Osteocyte (in vitro differentiated cells): ENCODE measurements around the gene PTPRD. TPM values are rescaled to one million over a fixed set of nuclear protein-coding genes. Genes with fewer than 3 reads are reported as not detected.
A peak's percentile ranks its signal among the peaks of the same experiment; 100 is the strongest.

ENCODE experiments used
- DNase-seq: peaks from one replicate; pipeline ENCODE4 v3.0.0; 2021; ENCODE audit warnings: mixed read lengths; ENCODE audit not compliant: unreplicated experiment; ENCODE audit errors: extremely low spot score
- H3K27ac Mint-ChIP-seq: one replicate; pipeline ENCODE4 v1.8.0; 2021; ENCODE audit warnings: mild to moderate bottlenecking, mixed read lengths; ENCODE audit not compliant: unreplicated experiment
- H3K27me3 Mint-ChIP-seq: one replicate; pipeline ENCODE4 v1.8.0; 2021; ENCODE audit warnings: mixed read lengths; ENCODE audit not compliant: unreplicated experiment
- H3K36me3 Mint-ChIP-seq: one replicate; pipeline ENCODE4 v1.8.0; 2021; ENCODE audit warnings: mixed read lengths; ENCODE audit not compliant: unreplicated experiment
- H3K4me1 Mint-ChIP-seq: one replicate; pipeline ENCODE4 v1.8.0; 2021; ENCODE audit warnings: mixed read lengths; ENCODE audit not compliant: unreplicated experiment
- H3K4me3 Mint-ChIP-seq: one replicate; pipeline ENCODE4 v1.8.0; 2021; ENCODE audit warnings: mild to moderate bottlenecking, moderate library complexity, mixed read lengths; ENCODE audit not compliant: unreplicated experiment
- H3K9me3 Mint-ChIP-seq: one replicate; pipeline ENCODE4 v1.8.0; 2021; ENCODE audit warnings: mixed read lengths; ENCODE audit not compliant: unreplicated experiment
- total RNA-seq: library from RNA; stranded (reverse); gene quantifications from 2 replicates; pipeline ENCODE4 v1.2.1, GENCODE V29; 2021
- TF ChIP-seq, protein P1 (sequence below): fragments of 200-600 bp; sonication (generic); IDR thresholded peaks from 2 replicates; pipeline ENCODE4 v1.5.0; 2021; ENCODE audit warnings: antibody characterized with exemption, mild to moderate bottlenecking, moderate library complexity

Gene PTPRD
- total RNA-seq, 1 donor from 2014 or later, result 5.4 TPM

DNA sequence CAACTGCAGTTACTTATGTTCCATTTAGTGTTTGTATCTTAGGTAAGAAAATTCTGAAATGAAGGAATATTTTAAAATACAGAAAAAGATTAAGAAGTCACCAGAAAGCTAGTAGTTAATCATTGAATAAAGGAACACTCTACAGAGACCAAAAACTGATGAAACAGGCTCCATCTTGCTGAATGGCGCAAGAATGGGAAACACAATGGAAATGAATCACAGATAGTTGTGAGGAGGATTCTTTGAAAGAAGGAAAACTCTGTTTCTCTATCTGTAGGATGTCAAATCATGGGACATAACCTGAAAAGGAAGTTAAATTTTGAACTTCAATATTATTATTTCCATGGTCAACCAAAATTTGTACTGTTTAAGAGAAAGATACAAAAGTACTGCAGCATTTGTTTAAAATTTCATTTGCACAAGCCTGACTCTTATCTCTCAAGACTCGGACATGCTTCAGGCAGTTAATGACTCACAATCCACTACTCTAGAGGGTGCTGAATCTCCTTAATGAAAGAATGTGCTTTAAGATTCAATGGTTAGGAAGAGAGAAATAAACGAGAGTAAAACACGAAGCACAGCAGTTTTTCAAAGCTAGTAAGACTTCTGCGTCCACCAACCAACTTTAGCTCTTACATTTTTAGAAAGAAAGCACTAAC lies 1748.8 kb downstream of the PTPRD start:
- H3K27ac Mint-ChIP-seq, result peak overlapping the region; percentile 4
- H3K4me1 Mint-ChIP-seq, result peaks cover 16% of the 10 kb centered on the region
- H3K4me3 Mint-ChIP-seq, result no peak overlapping the region
- DNase-seq, result no peak
- H3K27me3 Mint-ChIP-seq, result peaks cover 5% of the 10 kb centered on the region
- no peaks in the 10 kb centered on the region for H3K9me3 Mint-ChIP-seq
- TF ChIP-seq, protein P1, sequence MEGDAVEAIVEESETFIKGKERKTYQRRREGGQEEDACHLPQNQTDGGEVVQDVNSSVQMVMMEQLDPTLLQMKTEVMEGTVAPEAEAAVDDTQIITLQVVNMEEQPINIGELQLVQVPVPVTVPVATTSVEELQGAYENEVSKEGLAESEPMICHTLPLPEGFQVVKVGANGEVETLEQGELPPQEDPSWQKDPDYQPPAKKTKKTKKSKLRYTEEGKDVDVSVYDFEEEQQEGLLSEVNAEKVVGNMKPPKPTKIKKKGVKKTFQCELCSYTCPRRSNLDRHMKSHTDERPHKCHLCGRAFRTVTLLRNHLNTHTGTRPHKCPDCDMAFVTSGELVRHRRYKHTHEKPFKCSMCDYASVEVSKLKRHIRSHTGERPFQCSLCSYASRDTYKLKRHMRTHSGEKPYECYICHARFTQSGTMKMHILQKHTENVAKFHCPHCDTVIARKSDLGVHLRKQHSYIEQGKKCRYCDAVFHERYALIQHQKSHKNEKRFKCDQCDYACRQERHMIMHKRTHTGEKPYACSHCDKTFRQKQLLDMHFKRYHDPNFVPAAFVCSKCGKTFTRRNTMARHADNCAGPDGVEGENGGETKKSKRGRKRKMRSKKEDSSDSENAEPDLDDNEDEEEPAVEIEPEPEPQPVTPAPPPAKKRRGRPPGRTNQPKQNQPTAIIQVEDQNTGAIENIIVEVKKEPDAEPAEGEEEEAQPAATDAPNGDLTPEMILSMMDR, result no peak
- H3K36me3 Mint-ChIP-seq, result no peaks in the 10 kb centered on the region

DNA sequence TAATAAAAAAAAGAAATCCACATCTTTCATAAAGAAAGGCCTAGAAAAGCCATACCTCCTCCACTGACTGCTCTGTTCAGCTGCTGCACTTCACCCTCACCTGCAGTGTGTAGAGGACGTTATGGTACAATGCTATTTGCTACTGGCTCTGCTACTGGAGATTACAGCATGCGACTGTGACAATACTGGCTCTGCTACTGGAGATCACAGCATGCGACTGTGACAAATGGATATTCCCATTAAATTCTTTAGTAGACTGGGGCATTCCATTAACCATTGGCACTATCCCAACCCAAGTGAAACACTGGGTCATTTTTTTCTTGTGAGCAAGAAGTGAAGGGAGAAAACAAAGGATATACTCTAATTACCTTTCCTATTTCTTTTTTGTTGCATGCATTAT lies 1749.7 kb downstream of the PTPRD start:
- TF ChIP-seq, protein P1, result no peak
- DNase-seq, result no peak
- no peak overlapping the region for H3K27ac Mint-ChIP-seq
- no peak overlapping the region for H3K4me3 Mint-ChIP-seq
- peaks cover 14% of the 10 kb centered on the region for H3K27me3 Mint-ChIP-seq
- peaks cover 14% of the 10 kb centered on the region for H3K4me1 Mint-ChIP-seq
- H3K9me3 Mint-ChIP-seq, result no peaks in the 10 kb centered on the region
- no peaks in the 10 kb centered on the region for H3K36me3 Mint-ChIP-seq

DNA sequence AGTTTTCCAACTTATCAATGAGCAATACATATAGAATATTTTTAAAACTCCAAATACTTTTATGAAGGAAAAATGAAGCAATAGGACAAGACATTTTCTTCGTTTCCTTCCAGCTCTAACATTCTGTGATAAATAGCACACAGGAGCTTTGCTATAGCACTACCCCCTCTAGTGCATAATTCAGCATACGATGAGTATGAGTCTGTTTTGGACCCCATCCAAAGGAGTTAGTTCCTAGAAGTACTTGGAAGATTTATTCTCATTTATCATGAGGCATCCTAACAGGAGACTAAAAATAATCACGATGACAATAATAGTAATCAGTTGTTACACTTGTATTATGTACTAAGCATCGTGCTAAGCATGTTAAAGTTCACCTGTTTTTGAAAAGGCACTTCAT lies 1751.9 kb downstream of the PTPRD start:
- Mint-ChIP-seq H3K4me3 (no peak overlapping the region), H3K9me3 (no peaks in the 10 kb centered on the region), H3K27me3 (peaks cover 25% of the 10 kb centered on the region), H3K4me1 (peaks cover 25% of the 10 kb centered on the region), H3K27ac (no peak overlapping the region), H3K36me3 (no peaks in the 10 kb centered on the region)
- TF ChIP-seq, protein P1, result peak; percentile 25
- DNase-seq, result no peak

DNA sequence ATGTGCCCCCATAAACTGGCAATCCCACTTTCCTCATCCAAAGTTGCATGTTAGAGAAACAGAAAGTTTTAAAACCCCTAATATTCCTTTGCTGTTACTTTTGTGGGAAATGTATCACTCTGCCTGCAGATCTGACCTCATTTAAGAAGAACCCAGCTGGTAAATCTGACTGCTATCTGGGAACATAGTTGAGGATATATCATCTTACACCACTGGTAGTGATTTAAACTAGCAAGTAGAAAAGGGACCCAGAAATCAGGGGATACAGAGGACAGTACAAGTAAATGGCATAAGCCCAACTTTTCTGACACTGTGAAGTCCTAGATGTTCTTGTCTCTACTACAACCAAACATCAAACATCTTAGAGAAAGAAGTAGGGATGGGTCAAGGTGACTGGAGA lies 1752.7 kb downstream of the PTPRD start:
- TF ChIP-seq, protein P1, result no peak
- H3K27me3 Mint-ChIP-seq, result peaks cover 29% of the 10 kb centered on the region
- no peak overlapping the region for H3K4me3 Mint-ChIP-seq
- peaks cover 25% of the 10 kb centered on the region for H3K4me1 Mint-ChIP-seq
- H3K27ac Mint-ChIP-seq, result no peak overlapping the region
- no peaks in the 10 kb centered on the region for H3K36me3 Mint-ChIP-seq
- no peak for DNase-seq
- no peaks in the 10 kb centered on the region for H3K9me3 Mint-ChIP-seq

DNA sequence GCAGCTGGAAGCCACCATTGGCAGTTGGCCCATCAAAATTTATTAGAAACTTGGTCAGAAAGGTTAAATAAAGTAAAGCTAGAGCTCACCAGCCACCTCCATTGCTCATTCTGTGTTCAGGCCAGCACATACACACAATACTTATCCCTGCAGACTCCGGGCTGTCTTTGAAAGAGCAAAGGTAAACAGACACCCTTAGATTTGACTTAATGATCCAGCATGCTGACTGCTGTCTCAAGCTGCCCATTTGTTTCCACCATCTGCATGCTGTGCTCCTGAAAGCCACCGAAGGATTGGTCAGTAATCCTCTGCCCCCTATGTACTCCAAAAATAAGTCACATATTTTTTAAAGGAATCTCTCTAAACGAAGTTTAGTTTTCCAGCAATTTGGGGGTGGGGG lies 1753.4 kb downstream of the PTPRD start:
- H3K36me3 Mint-ChIP-seq, result no peaks in the 10 kb centered on the region
- H3K27me3 Mint-ChIP-seq, result peaks cover 36% of the 10 kb centered on the region
- no peak overlapping the region for H3K27ac Mint-ChIP-seq
- H3K9me3 Mint-ChIP-seq, result no peaks in the 10 kb centered on the region
- no peak overlapping the region for H3K4me3 Mint-ChIP-seq
- peaks cover 21% of the 10 kb centered on the region for H3K4me1 Mint-ChIP-seq
- no peak for DNase-seq
- TF ChIP-seq, protein P1, result no peak
